Measurements from ENCODE around the gene S100A7A.
"Not testable (repeated sequence)": the region's sequence is repeated elsewhere in the genome, so short reads cannot be mapped to it uniquely, and the experiment has no call there.

The S100A7A gene

DNA sequence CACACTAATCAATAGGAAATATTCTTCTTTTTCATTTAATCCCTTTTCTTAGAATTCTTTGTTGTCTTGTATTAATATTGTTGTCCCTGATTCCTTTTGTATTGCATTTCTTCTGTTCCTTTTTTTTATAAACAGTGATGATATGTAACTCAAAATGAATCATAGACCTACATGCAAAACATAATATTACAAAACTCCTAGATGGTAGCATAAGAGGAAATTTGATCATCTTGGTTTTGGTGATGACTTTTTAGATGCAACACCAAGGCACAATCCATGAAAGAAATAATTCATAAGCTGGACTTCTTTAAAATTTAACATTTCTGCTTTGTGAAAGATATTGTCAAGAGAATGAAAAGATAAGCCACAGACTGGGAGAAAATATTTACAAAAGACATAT lies 2.4 kb upstream of the S100A7A start:
- not testable (repeated sequence) for H3K4me1 ChIP-seq (ENCODE audit: insufficient read depth, poor library complexity, severe bottlenecking); H3K4me3 ChIP-seq (ENCODE audit: severe bottlenecking)

DNA sequence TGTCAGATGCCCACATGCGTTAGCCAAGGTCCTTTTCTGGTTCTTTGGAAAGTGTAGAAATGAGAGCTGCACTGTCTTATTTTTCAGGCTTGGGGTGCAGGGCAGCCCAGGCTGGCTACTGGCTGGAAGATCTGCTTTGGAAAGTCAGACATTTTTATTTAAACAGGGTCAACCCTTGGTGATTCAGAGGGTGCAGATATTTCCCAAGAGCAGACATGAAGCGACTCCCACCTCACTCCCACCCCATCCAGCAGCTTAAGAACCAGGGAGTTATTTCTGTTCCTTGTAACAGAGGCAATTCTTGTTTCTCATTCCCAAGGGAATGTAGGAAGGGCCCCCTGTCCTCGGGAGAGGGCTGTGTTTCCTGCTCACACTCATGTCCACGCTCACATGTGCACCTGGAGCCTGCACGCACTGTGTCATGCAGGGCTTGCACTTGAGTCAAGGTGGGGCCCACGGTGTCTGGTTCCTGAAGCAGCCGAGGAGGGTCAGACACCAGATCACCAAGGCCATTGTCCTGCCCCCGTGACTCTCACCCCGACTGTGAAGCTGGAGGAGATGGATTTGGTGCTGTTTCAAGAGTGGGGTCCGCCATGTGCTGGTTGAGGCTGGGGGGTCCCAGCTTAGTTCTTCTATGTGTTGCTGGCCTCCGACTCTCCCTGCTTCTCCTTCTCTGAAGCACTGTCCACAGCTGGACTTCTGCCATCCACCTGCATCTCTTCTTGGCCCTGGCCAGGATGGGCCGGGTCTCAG lies 992 bp downstream of the S100A7A start:
- no peaks in the 10 kb centered on the region for H3K36me3 ChIP-seq (ENCODE audit: low read depth)
- no peaks in the 10 kb centered on the region for H3K4me1 ChIP-seq (ENCODE audit: insufficient read depth, poor library complexity, severe bottlenecking)
- ATAC-seq (ENCODE audit: low read depth), result no peak
- TF ChIP-seq, protein P1, sequence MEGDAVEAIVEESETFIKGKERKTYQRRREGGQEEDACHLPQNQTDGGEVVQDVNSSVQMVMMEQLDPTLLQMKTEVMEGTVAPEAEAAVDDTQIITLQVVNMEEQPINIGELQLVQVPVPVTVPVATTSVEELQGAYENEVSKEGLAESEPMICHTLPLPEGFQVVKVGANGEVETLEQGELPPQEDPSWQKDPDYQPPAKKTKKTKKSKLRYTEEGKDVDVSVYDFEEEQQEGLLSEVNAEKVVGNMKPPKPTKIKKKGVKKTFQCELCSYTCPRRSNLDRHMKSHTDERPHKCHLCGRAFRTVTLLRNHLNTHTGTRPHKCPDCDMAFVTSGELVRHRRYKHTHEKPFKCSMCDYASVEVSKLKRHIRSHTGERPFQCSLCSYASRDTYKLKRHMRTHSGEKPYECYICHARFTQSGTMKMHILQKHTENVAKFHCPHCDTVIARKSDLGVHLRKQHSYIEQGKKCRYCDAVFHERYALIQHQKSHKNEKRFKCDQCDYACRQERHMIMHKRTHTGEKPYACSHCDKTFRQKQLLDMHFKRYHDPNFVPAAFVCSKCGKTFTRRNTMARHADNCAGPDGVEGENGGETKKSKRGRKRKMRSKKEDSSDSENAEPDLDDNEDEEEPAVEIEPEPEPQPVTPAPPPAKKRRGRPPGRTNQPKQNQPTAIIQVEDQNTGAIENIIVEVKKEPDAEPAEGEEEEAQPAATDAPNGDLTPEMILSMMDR (IDR thresholded peaks at IDR 0.05; ENCODE audit: poor library complexity, severe bottlenecking), result no peak
- H3K9me3 ChIP-seq (ENCODE audit: severe bottlenecking), result no peaks in the 10 kb centered on the region
- H3K27ac ChIP-seq (ENCODE audit: poor library complexity, severe bottlenecking), result no peak overlapping the region
- no peak overlapping the region for H3K4me3 ChIP-seq (ENCODE audit: severe bottlenecking)
- DNase-seq (ENCODE audit: low spot score), result no peak
- H3K27me3 ChIP-seq (ENCODE audit: insufficient read depth, poor library complexity, severe bottlenecking), result no peaks in the 10 kb centered on the region

More for the DNA sequence above, 2.4 kb upstream of the S100A7A start:
- H3K27ac ChIP-seq (ENCODE audit: poor library complexity, severe bottlenecking); H3K9me3 ChIP-seq (ENCODE audit: severe bottlenecking); H3K36me3 ChIP-seq (ENCODE audit: low read depth); ATAC-seq (ENCODE audit: low read depth); DNase-seq (ENCODE audit: low spot score); H3K27me3 ChIP-seq (ENCODE audit: insufficient read depth, poor library complexity, severe bottlenecking): not testable (repeated sequence)

DNA sequence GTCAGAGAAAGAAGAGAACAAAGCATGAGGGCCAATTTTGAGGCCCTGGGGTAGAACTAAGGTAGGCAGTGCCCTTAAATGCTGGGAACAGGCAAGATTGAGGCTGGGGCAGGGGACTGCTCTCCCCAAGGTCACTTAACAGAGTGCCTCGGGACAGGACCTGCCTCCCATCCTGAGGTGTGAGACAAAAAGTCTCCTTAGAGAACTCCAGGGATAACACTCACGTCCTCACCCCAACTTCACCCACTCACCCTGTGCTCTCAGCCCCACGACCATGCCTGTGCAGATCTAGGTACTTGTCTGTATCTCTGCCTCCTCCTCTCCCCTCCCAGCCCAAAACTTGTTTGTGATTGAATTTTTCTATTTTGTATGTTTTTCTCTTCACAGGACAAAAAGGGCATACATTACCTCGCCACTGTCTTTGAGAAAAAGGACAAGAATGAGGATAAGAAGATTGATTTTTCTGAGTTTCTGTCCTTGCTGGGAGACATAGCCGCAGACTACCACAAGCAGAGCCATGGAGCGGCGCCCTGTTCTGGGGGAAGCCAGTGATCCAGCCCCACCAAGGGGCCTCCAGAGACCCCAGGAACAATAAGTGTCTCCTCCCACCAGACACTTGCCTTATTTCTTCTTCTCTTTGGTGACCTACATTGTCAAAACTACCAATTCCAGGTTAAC lies 2.6 kb downstream of the S100A7A start:
- H3K4me1 ChIP-seq (ENCODE audit: insufficient read depth, poor library complexity, severe bottlenecking); H3K9me3 ChIP-seq (ENCODE audit: severe bottlenecking); DNase-seq (ENCODE audit: low spot score); H3K27ac ChIP-seq (ENCODE audit: poor library complexity, severe bottlenecking); ATAC-seq (ENCODE audit: low read depth); H3K4me3 ChIP-seq (ENCODE audit: severe bottlenecking); H3K36me3 ChIP-seq (ENCODE audit: low read depth); H3K27me3 ChIP-seq (ENCODE audit: insufficient read depth, poor library complexity, severe bottlenecking): not testable (repeated sequence)

DNA sequence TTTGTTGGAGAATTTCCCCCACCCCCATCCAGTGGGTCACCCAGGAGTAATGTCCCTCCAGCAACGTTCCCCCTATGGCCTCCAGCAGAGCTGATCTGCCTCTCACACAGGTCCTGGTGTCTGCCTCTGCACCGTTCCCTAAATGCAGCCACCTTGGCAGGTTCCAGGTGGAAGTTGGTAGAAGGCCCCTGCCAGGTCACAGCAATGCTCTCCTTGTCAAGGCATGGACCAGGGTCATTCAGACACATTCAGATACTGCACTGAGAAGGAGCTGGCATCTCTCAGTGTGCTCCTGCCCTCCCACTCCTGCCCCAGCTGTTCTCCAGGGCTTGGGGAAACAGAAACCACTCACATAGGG lies 3.1 kb downstream of the S100A7A start:
- H3K27ac ChIP-seq (ENCODE audit: poor library complexity, severe bottlenecking); H3K4me1 ChIP-seq (ENCODE audit: insufficient read depth, poor library complexity, severe bottlenecking); H3K36me3 ChIP-seq (ENCODE audit: low read depth); DNase-seq (ENCODE audit: low spot score); ATAC-seq (ENCODE audit: low read depth); H3K27me3 ChIP-seq (ENCODE audit: insufficient read depth, poor library complexity, severe bottlenecking); H3K9me3 ChIP-seq (ENCODE audit: severe bottlenecking); H3K4me3 ChIP-seq (ENCODE audit: severe bottlenecking): not testable (repeated sequence)

DNA sequence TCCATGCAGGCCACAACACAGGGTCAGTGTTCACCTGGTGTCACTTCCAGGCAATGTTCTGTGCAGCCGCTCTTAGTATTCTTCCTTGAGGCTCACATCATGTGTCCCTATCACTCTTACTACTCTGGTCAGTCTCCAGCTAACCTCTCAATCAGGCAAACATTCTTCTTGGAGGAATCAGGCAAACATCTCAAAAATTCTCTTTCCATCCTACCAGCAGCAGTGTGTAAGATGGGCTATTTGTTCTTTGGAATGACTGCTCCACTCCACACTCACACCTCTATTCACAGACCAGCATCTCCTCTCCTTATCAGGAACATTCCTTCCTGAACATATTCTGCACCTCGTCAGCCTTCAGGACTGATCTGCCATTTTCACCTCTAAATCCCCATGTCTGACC lies 4.0 kb downstream of the S100A7A start:
- DNase-seq (ENCODE audit: low spot score) (no peak), ATAC-seq (ENCODE audit: low read depth) (no peak)
- Histone ChIP-seq H3K4me1 (ENCODE audit: insufficient read depth, poor library complexity, severe bottlenecking) (no peaks in the 10 kb centered on the region), H3K27me3 (ENCODE audit: insufficient read depth, poor library complexity, severe bottlenecking) (no peaks in the 10 kb centered on the region), H3K9me3 (ENCODE audit: severe bottlenecking) (no peaks in the 10 kb centered on the region), H3K36me3 (ENCODE audit: low read depth) (no peaks in the 10 kb centered on the region), H3K4me3 (ENCODE audit: severe bottlenecking) (no peak overlapping the region), H3K27ac (ENCODE audit: poor library complexity, severe bottlenecking) (no peak overlapping the region)
- TF ChIP-seq, protein P1 (IDR thresholded peaks at IDR 0.05; ENCODE audit: poor library complexity, severe bottlenecking), result no peak

DNA sequence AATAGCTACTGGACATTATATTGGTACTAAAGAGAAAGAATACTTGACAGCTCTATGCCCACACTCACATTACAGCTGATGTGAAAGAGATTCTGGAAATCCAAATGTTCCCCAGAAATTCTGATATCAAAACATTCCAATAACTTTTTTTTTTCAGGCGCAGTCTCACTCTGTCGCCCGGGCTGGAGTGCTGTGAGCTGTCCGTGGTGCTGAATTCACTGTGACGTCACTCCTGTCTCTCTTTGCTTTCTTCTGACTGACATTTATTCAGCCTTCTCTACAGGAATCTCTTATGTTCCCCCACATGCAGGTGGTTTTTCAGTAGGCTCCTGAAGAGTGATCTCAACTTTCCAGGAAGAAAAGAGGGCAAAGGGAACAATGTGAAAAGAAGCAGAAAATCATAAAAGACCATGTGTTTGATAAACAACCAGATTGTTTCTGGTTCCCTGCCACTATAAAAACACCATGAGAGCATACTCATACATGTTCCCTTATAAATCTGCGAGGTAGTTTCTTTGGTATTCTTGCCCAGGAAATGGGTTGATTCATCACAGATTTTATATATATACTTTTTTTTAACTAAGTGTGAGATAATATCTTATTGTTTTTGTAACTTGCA lies 6.2 kb downstream of the S100A7A start:
- Histone ChIP-seq H3K27me3 (ENCODE audit: insufficient read depth, poor library complexity, severe bottlenecking) (no peaks in the 10 kb centered on the region), H3K4me3 (ENCODE audit: severe bottlenecking) (no peak overlapping the region), H3K36me3 (ENCODE audit: low read depth) (no peaks in the 10 kb centered on the region), H3K27ac (ENCODE audit: poor library complexity, severe bottlenecking) (no peak overlapping the region), H3K4me1 (ENCODE audit: insufficient read depth, poor library complexity, severe bottlenecking) (no peaks in the 10 kb centered on the region), H3K9me3 (ENCODE audit: severe bottlenecking) (no peaks in the 10 kb centered on the region)
- TF ChIP-seq, protein P1 (IDR thresholded peaks at IDR 0.05; ENCODE audit: poor library complexity, severe bottlenecking), result no peak
- ATAC-seq (ENCODE audit: low read depth), result peak; percentile 48; the same call in 1 of the 3 replicates
- DNase-seq (ENCODE audit: low spot score), result no peak
